Uterus (tissue), 2 donors: Measurements from ENCODE around the gene OR5B12.

ENCODE experiments used
- CTCF ChIP-seq, 4 experiments: fragments of 200-600 bp in 2 of 4; fragments of 450-650 bp in 2 of 4; sonication (generic) in 2 of 4; IDR thresholded peaks; one replicate each; pipeline ENCODE4 v1.5.1; 2016 to 2019; ENCODE audit warnings: antibody characterized with exemption in 4 of 4, mild to moderate bottlenecking in 2 of 4, moderate library complexity in 1 of 4
- POLR2A ChIP-seq, 2 donors: fragments of 450-650 bp; IDR thresholded peaks; one replicate each; pipeline ENCODE4 v1.6.1; 2016; ENCODE audit warnings: antibody characterized with exemption in 2 of 2, mild to moderate bottlenecking in 1 of 2, moderate library complexity in 1 of 2

GRCh38 chr11:58434217-58434616 is 7.8 kb downstream of the OR5B12 start:
- TF ChIP-seq POLR2A (IDR thresholded peaks at IDR 0.05) (no peak), CTCF (IDR thresholded peaks at IDR 0.05) (no peak)
